Fibroblast of skin of scalp (primary cell): ENCODE results near the gene CRELD1. TPM values are rescaled to one million over a fixed set of nuclear protein-coding genes. Genes with fewer than 3 reads are reported as not detected.
A peak's percentile ranks its signal among the peaks of the same experiment; 100 is the strongest.
"Not testable (repeated sequence)": the region's sequence is repeated elsewhere in the genome, so short reads cannot be mapped to it uniquely, and the experiment has no call there.

ENCODE experiments used
- DNase-seq: peaks from one replicate; pipeline ENCODE4 v3.0.0-alpha.2; 2013
- polyA plus RNA-seq, 2 experiments: library from polyadenylated mRNA; unstranded; fragments of 120-200 nt; gene quantifications; one replicate each; pipeline ENCODE4 v1.2.1, GENCODE V29; 2013; ENCODE audit not compliant: insufficient read length in 2 of 2

The CRELD1 gene
- polyA plus RNA-seq (2013, experiment 1 of 2; ENCODE audit: insufficient read length) = 19.4 TPM
- 18.3 TPM for polyA plus RNA-seq (2013, experiment 2 of 2; ENCODE audit: insufficient read length)

GRCh38 chr3:9933561-9934234 is at the start of gene CRELD1:
Gene CRELD1 (plus strand): TSS chr3:9933834. CDS start chr3:9934439, 605 bp downstream.
- DNase-seq = peak; percentile 86

GRCh38 chr3:9884555-9885165 is 49.0 kb upstream of the CRELD1 start:
- DNase-seq = peak; percentile 82

DNA sequence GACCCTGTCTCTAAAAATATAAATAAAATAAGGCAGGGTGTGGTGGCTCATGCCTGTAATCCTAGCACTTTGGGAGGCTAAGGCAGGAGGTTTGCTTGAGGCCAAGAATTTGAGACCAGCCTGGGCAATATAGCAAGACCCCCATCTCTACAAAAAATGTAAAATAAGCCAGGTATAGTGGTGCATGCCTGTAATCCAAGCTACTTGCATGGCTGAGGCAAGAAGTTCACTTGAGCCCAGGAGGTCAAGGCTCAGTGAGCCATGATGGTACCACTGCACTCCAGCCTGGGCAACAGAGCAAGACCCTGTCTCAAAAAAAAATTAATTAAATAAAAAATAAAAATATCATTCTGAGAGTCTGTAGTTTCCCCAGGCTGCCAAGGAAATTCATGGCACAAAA is 47.3 kb upstream of the CRELD1 start:
- no peak for DNase-seq

GRCh38 chr3:9887480-9887879 is 46.2 kb upstream of the CRELD1 start:
- no peak for DNase-seq

GRCh38 chr3:9888540-9888939 is 45.1 kb upstream of the CRELD1 start:
- no peak for DNase-seq

DNA sequence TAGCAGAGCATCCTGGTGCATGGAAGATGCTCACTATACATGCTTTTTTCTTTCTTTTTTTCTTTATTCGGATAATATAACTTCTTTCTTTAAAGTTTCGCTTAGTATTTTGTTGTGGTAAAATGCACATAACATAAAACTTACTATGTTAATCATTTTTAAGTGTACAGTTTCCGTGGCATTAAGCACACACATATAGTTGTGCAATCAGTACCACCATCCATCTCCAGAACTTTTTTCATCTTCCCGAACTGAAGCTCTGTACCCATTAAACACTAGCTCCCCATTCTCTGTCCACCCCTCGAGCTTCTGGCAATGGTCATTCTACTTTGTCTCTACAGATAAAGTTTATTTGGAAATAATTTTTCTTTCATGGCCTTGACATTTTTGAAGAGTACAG is 44.2 kb upstream of the CRELD1 start:
- DNase-seq = no peak

- peak; percentile 90 for DNase-seq
Measured at GRCh38 chr3:9890249-9891071, 43.2 kb upstream of the CRELD1 start, which contains the start of gene JAGN1. Gene JAGN1 (plus strand): TSS chr3:9890610. CDS start chr3:9890723, 113 bp downstream.

DNA sequence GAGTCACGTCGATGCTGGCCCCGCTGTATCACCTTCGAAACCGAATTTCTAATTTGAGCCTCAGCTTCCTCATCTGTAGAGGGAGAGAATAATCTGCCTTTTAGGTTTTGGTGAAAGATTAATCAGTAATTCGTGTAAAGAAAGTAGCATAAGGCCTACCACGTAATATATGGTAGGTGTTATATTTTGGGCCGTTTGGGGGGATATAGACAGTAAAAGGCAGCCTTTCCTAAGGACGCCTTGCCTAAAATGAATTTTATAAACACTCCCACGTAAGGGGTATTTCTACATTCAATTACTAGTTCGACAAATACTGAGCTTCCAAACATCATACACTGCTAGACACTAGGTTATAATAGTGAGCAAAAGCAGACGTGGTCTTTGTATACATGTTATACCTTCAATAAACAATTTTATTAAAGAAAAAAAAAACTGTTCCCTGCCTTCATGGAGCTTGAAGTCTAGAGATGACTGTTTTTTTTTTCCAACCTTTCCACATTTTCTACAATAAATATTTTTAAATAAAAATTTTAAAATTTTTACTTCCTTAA is 42.5 kb upstream of the CRELD1 start:
- DNase-seq = no peak

DNA sequence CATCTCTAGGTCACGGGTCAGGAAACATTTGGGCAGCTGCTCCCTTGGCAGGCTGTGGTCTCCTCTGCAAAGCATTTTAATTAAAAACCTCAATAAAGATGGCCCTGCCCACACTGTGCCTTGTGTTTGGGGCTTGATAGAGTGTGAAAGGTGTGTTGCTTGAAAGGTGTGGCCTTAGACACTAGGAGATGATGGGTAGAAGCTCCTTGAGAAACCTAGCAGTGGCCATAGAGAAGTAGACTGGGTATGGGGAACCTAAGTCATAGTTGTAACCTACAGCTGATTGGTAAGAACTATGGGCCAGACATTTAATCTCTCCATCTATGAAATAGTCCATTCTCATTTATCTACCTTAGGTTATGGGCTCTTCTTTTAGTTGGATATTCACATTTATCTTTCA is 39.9 kb upstream of the CRELD1 start:
- DNase-seq = no peak

DNA sequence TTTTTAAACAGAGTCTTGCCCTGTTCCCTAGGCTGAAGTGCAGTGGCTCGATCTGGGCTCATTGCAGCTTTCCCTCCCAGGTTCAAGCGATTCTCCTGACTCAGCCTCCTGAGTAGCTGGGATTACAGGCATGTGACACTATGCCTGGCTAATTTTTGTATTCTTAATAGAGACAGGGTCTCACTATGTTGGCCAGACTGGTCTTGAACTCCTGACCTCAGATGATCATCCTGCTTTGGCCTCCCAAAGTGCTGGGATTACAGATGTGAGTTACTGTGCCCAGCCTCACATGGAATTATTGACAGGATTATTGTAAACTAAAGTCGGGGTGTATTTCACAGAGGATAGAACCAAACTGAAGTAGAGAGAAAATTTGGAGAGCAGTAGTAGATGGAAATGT is 37.9 kb upstream of the CRELD1 start:
- DNase-seq = not testable (repeated sequence)

GRCh38 chr3:9896755-9897407 is 36.8 kb upstream of the CRELD1 start:
- DNase-seq = not testable (repeated sequence)

GRCh38 chr3:9897408-9898372 is 35.9 kb upstream of the CRELD1 start:
- no peak for DNase-seq

- DNase-seq = no peak
Measured at GRCh38 chr3:9898467-9899241, 35.0 kb upstream of the CRELD1 start.

GRCh38 chr3:9899289-9899791 is 34.3 kb upstream of the CRELD1 start:
- DNase-seq = no peak

DNA sequence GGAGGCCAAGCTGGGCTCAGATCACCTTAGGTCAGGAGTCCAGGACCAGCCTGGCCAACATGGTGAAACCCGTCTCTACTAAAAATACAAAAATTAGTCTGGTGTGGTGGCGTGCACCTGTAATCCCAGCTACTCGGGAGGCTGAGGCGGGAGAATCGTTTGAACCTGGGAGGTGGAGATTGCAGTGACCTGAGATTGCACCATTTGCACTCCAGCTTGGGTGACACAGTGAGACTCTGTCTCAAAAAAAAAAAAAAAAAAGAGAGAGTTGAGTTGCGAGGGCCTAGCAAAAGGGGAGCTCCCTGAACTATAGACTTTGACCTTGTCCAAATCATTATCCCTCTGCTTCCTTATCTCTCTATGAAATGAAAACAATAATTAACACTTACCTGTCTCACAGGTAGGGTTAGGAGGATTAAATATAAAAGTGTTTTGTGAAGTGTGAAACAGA is 32.6 kb upstream of the CRELD1 start:
- DNase-seq = not testable (repeated sequence)

GRCh38 chr3:9901967-9902366 is 31.7 kb upstream of the CRELD1 start:
- no peak for DNase-seq

- no peak for DNase-seq
Measured at GRCh38 chr3:9902372-9903237, 31.0 kb upstream of the CRELD1 start, which contains the start of gene IL17RE. Gene IL17RE (plus strand): TSS chr3:9902848. CDS start chr3:9902933, 85 bp downstream.

DNA sequence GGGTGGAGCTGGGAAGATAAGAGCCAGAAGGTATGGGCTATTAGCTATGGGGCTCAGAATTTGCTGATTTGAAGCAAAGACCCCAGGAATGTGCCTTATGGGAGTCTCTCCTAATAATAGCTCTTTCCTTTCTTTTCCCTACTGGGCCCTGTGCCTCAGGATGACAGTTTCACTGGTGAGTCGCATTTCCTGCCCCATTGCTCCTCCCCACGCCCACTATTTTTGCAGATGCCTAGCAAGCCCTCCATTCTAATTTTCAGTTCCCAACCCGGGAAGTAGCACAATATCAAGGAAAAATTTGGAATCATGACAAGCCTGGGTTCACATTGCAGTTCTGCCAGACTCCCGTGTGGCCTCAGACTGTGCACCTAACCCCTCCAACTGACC is 30.4 kb upstream of the CRELD1 start:
- peak; percentile 62 for DNase-seq

- DNase-seq = no peak
Measured at GRCh38 chr3:9903904-9904303, 29.7 kb upstream of the CRELD1 start.
